SH-SY5Y (cell line): Measurements from ENCODE around the gene AGAP1.

ENCODE experiments used
- GATA2 ChIP-seq: IDR thresholded peaks from 2 replicates; pipeline ENCODE4 v1.6.1; 2011; ENCODE audit warnings: mild to moderate bottlenecking, low read depth, low read length
- GATA3 ChIP-seq: IDR thresholded peaks from 2 replicates; pipeline ENCODE4 v1.6.1; 2011; ENCODE audit warnings: low read depth, mild to moderate bottlenecking, low read length, moderate library complexity

DNA sequence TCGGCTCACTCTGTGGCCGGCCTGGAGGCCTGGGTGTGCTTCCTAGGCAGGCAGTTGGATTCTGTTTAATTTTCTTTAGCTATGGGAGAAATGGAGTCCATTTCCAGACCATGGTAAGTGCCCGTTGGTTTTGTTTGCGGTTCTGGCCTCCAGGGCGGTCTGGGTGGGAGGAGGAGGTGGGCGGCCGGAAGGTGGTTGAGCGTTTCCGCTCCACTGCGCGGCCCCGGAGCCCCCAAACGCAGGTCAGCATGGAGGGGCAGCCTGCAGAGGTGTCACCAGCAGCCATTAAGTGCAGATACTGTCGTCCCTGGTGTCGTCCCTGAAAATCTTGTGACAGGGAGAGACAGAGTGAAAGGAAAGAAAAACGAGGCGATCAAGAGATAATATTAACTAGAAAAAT lies 370.5 kb downstream of the AGAP1 start:
- TF ChIP-seq GATA2 (no peak), GATA3 (no peak)
